Measurements from ENCODE around the gene SPINK5. TPM values are rescaled to one million over a fixed set of nuclear protein-coding genes. Genes with fewer than 3 reads are reported as not detected.
"Not testable (repeated sequence)": the region's sequence is repeated elsewhere in the genome, so short reads cannot be mapped to it uniquely, and the experiment has no call there.

Gene SPINK5
- total RNA-seq: 0.09 and 0.85 TPM in 2 replicates

GRCh38 chr5:148063861-148064260 lies at the start of gene SPINK5:
TSS of gene SPINK5 (plus strand) at chr5:148063980. CDS start at chr5:148064045, 65 bp downstream.
- no peak for DNase-seq

- DNase-seq: no peak
Measured at GRCh38 chr5:148014276-148014675, 49.5 kb upstream of the SPINK5 start.

- no peak for DNase-seq
Measured at GRCh38 chr5:148020257-148020988, 43.4 kb upstream of the SPINK5 start.

- DNase-seq: no peak
Measured at GRCh38 chr5:148027505-148027904, 36.3 kb upstream of the SPINK5 start.

- DNase-seq: no peak
Measured at GRCh38 chr5:148029131-148029530, 34.6 kb upstream of the SPINK5 start.

GRCh38 chr5:148033134-148033533 lies 30.6 kb upstream of the SPINK5 start:
- no peak for DNase-seq

- no peak for DNase-seq
Measured at GRCh38 chr5:148035676-148036075, 28.1 kb upstream of the SPINK5 start.

GRCh38 chr5:148042881-148043280 lies 20.9 kb upstream of the SPINK5 start:
- DNase-seq: no peak

GRCh38 chr5:148043705-148044104 lies 20.1 kb upstream of the SPINK5 start:
- no peak for DNase-seq

- DNase-seq: not testable (repeated sequence)
Measured at GRCh38 chr5:148055160-148055559, 8.6 kb upstream of the SPINK5 start.

- no peak for DNase-seq
Measured at GRCh38 chr5:148060309-148060708, 3.5 kb upstream of the SPINK5 start.

- no peak for DNase-seq
Measured at GRCh38 chr5:148060881-148061280, 2.9 kb upstream of the SPINK5 start.

- no peak for DNase-seq
Measured at GRCh38 chr5:148070621-148071020, 6.8 kb downstream of the SPINK5 start.

GRCh38 chr5:148072207-148072606 lies 8.4 kb downstream of the SPINK5 start:
- DNase-seq: no peak

GRCh38 chr5:148075529-148075928 lies 11.7 kb downstream of the SPINK5 start:
- DNase-seq: no peak

GRCh38 chr5:148083203-148083602 lies 19.4 kb downstream of the SPINK5 start:
- no peak for DNase-seq

GRCh38 chr5:148084269-148084668 lies 20.5 kb downstream of the SPINK5 start:
- no peak for DNase-seq

GRCh38 chr5:148085310-148085709 lies 21.5 kb downstream of the SPINK5 start:
- no peak for DNase-seq

GRCh38 chr5:148085977-148086705 lies 22.4 kb downstream of the SPINK5 start:
- no peak for DNase-seq

GRCh38 chr5:148090146-148090772 lies 26.5 kb downstream of the SPINK5 start:
- no peak for DNase-seq

- no peak for DNase-seq
Measured at GRCh38 chr5:148090773-148091250, 27.0 kb downstream of the SPINK5 start.

GRCh38 chr5:148091991-148092964 lies 28.5 kb downstream of the SPINK5 start:
- DNase-seq: no peak

All from dermis blood vessel endothelial cell (primary cell).